Prostate gland (tissue), 2 donors: ENCODE data around the gene TAF8. TPM values are rescaled to one million over a fixed set of nuclear protein-coding genes. Genes with fewer than 3 reads are reported as not detected.

Experiments
- DNase-seq: peaks from one replicate; pipeline ENCODE4 v3.0.0-alpha.2; 2019; ENCODE audit warnings: low spot score
- H3K27ac ChIP-seq, 2 donors: fragments of 200-600 bp; sonication (generic); 2 replicates each; pipeline ENCODE4 v1.5.1; 2017 to 2019
- H3K27me3 ChIP-seq: fragments of 200-600 bp; sonication (generic); replicated peaks from 2 replicates; pipeline ENCODE4 v1.5.1; 2019; ENCODE audit not compliant: insufficient read depth
- H3K36me3 ChIP-seq, 2 donors: fragments of 200-600 bp; sonication (generic); 1 replicate in 1 of 2; 2 replicates in 1 of 2; pipeline versions ENCODE4 v1.5.1 to v1.8.1; 2017 to 2019
- H3K4me1 ChIP-seq: fragments of 200-600 bp; sonication (generic); replicated peaks from 2 replicates; pipeline ENCODE4 v1.5.1; 2019
- H3K4me3 ChIP-seq, 2 donors: fragments of 200-600 bp; sonication (generic); 2 replicates each; pipeline ENCODE4 v1.5.1; 2017 to 2019
- H3K9me3 ChIP-seq: fragments of 200-600 bp; sonication (generic); 2 replicates; pipeline ENCODE4 v1.5.1; 2017
- CTCF ChIP-seq, 4 experiments: fragments of 200-600 bp in 2 of 4; fragments of 450-650 bp in 2 of 4; sonication (generic) in 2 of 4; IDR thresholded peaks; 1 replicate in 3 of 4; 2 replicates in 1 of 4; pipeline ENCODE4 v1.5.1; 2016 to 2019; ENCODE audit warnings: antibody characterized with exemption in 4 of 4, mild to moderate bottlenecking in 2 of 4, moderate library complexity in 2 of 4
- POLR2A ChIP-seq: fragments of 450-650 bp; IDR thresholded peaks from one replicate; pipeline ENCODE4 v1.6.1; 2016; ENCODE audit warnings: antibody characterized with exemption, mild to moderate bottlenecking
- POLR2AphosphoS5 ChIP-seq: sonication (generic); formaldehyde crosslinking; IDR thresholded peaks from one replicate; pipeline ENCODE4 v1.6.1; 2017; ENCODE audit warnings: antibody characterized with exemption
- WGBS: methylation state at CpG from one replicate; pipeline ENCODE4 v1.1.5; 2018; 5-methylcytosine and 5-hydroxymethylcytosine counted together
- intact Hi-C: fragments of 100-400 bp; cut with DNase I; formaldehyde crosslinking; loops from one replicate; pipeline ENCODE4 v1.14.2; 2022
- total RNA-seq, 2 donors: library from RNA; depleted of rRNA; stranded (reverse); fragments of >200 nt; gene quantifications; one replicate each; pipeline ENCODE4 v1.1.0, GENCODE V29; 2016

TAF8 gene
- total RNA-seq, 2 donors from 2014 or later: 35.4 to 42.5 TPM

GRCh38 chr6:42079941-42080464 lies 29.7 kb downstream of the TAF8 start:
- Histone ChIP-seq H3K4me1 (no peaks in the 10 kb centered on the region), H3K36me3 (peaks cover 0 to 14% of the 10 kb centered on the region in 2 donors), H3K27me3 (no peaks in the 10 kb centered on the region), H3K27ac (no peak overlapping the region), H3K9me3 (no peaks in the 10 kb centered on the region), H3K4me3 (no peak overlapping the region)
- 59% methylated on average over 10 of the region's 10 CpGs for whole genome bisulfite sequencing
- TF ChIP-seq POLR2AphosphoS5 (no peak), POLR2A (no peak), CTCF (IDR thresholded peaks at IDR 0.05) (no peak)
- intact Hi-C loops: loop anchor here (10.0 kb wide), 1 partner anchor 465 kb away; no protein-coding TSS in a partner anchor
- no peak for DNase-seq

- H3K36me3 ChIP-seq: peaks cover 0 to 4% of the 10 kb centered on the region in 2 donors
- TF ChIP-seq POLR2AphosphoS5 (peak; percentile 11), POLR2A (no peak)
- DNase-seq: no peak
- no peaks in the 10 kb centered on the region for H3K27me3 ChIP-seq
- H3K4me3 ChIP-seq: no peak overlapping the region
- no peaks in the 10 kb centered on the region for H3K9me3 ChIP-seq
- H3K27ac ChIP-seq: no peak overlapping the region
- WGBS: 71% methylated on average over 5 of the region's 5 CpGs
- intact Hi-C loops: no loop called here
- no peaks in the 10 kb centered on the region for H3K4me1 ChIP-seq
Observed at GRCh38 chr6:42083530-42083929, 33.2 kb downstream of the TAF8 start.

GRCh38 chr6:42084889-42085288 lies 34.6 kb downstream of the TAF8 start:
- H3K27me3 ChIP-seq: no peaks in the 10 kb centered on the region
- no peak overlapping the region for H3K4me3 ChIP-seq
- no peak for DNase-seq
- WGBS: 85% methylated on average over 5 of the region's 5 CpGs
- no peak overlapping the region for H3K27ac ChIP-seq
- H3K9me3 ChIP-seq: no peaks in the 10 kb centered on the region
- intact Hi-C loops: no loop called here
- no peaks in the 10 kb centered on the region for H3K36me3 ChIP-seq
- TF ChIP-seq POLR2A: no peak
- no peak for TF ChIP-seq POLR2AphosphoS5
- no peak for TF ChIP-seq CTCF (IDR thresholded peaks at IDR 0.05)
- no peaks in the 10 kb centered on the region for H3K4me1 ChIP-seq

- Histone ChIP-seq H3K36me3 (no peaks in the 10 kb centered on the region), H3K4me1 (no peaks in the 10 kb centered on the region), H3K27me3 (no peaks in the 10 kb centered on the region), H3K4me3 (no peak overlapping the region), H3K9me3 (no peaks in the 10 kb centered on the region), H3K27ac (no peak overlapping the region)
- TF ChIP-seq POLR2AphosphoS5 (no peak), CTCF (IDR thresholded peaks at IDR 0.05) (peak in 2 of 4 experiments; percentile 10 to 17)
- intact Hi-C loops: no loop called here
- no peak for DNase-seq
- 77% methylated on average over 22 of the region's 22 CpGs for WGBS
Observed at GRCh38 chr6:42086046-42087035, 36.0 kb downstream of the TAF8 start.

GRCh38 chr6:42088101-42088591 lies 37.8 kb downstream of the TAF8 start:
- H3K4me1 ChIP-seq: no peaks in the 10 kb centered on the region
- H3K27me3 ChIP-seq: no peaks in the 10 kb centered on the region
- no peak overlapping the region for H3K27ac ChIP-seq
- H3K9me3 ChIP-seq: no peaks in the 10 kb centered on the region
- WGBS: 83% methylated on average over 7 of the region's 7 CpGs
- no peak overlapping the region for H3K4me3 ChIP-seq
- intact Hi-C loops: no loop called here
- no peak for TF ChIP-seq POLR2A
- TF ChIP-seq CTCF (IDR thresholded peaks at IDR 0.05): no peak
- no peak for TF ChIP-seq POLR2AphosphoS5
- H3K36me3 ChIP-seq: no peaks in the 10 kb centered on the region
- no peak for DNase-seq
